ENCODE measurements around the gene ZSCAN5B. TPM values are rescaled to one million over a fixed set of nuclear protein-coding genes. Genes with fewer than 3 reads are reported as not detected.

ZSCAN5B gene
- total RNA-seq, 4 donors from 2014 or later, result not detected

DNA sequence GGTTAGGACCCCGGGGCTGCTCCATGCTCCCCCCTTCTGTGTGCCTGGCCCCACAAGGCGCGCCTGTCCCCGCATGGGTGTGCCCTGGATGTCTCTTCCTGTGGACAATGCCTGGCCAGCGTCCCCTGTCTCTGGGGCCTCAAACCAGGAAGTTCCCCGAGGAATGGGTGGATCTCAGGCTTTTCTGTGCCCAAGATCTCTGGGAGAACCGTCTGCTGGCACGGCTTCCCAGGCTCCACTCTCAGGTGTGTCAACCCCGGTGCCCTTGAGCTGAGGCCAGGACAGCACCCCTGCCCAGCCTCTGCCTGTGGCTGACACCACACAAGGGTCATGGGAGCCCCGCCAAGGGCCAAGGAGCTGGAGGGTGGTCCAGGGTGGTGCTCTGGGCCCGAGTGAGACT lies 40.8 kb downstream of the ZSCAN5B start:
- in situ Hi-C loops (cut with MboI; ENCODE audit: low sequenced_read_pairs in 4 of 4), result no loop called here
- intact Hi-C loops (cut with DNase I; ENCODE audit: low total_unique reads), result no loop called here
- Histone ChIP-seq H3K9me3 (no peaks in the 10 kb centered on the region), H3K27me3 (no peaks in the 10 kb centered on the region), H3K4me3 (no peak overlapping the region), H3K27ac (peak overlapping the region; percentile 44 to 65 (median 55)), H3K36me3 (peaks cover 0 to 32% of the 10 kb centered on the region in 2 donors), H3K4me1 (peaks cover 7 to 12% of the 10 kb centered on the region in 2 donors)
- no peak for TF ChIP-seq POLR2A (IDR thresholded peaks at IDR 0.05)
- TF ChIP-seq, protein P1, sequence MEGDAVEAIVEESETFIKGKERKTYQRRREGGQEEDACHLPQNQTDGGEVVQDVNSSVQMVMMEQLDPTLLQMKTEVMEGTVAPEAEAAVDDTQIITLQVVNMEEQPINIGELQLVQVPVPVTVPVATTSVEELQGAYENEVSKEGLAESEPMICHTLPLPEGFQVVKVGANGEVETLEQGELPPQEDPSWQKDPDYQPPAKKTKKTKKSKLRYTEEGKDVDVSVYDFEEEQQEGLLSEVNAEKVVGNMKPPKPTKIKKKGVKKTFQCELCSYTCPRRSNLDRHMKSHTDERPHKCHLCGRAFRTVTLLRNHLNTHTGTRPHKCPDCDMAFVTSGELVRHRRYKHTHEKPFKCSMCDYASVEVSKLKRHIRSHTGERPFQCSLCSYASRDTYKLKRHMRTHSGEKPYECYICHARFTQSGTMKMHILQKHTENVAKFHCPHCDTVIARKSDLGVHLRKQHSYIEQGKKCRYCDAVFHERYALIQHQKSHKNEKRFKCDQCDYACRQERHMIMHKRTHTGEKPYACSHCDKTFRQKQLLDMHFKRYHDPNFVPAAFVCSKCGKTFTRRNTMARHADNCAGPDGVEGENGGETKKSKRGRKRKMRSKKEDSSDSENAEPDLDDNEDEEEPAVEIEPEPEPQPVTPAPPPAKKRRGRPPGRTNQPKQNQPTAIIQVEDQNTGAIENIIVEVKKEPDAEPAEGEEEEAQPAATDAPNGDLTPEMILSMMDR (IDR thresholded peaks at IDR 0.05 in 4 of 5, conservative IDR thresholded peaks at IDR 0.05 in 1 of 5), result no peak
- DNase-seq (no peak), ATAC-seq (peak in 1 of 2 donors; percentile 46)

DNA sequence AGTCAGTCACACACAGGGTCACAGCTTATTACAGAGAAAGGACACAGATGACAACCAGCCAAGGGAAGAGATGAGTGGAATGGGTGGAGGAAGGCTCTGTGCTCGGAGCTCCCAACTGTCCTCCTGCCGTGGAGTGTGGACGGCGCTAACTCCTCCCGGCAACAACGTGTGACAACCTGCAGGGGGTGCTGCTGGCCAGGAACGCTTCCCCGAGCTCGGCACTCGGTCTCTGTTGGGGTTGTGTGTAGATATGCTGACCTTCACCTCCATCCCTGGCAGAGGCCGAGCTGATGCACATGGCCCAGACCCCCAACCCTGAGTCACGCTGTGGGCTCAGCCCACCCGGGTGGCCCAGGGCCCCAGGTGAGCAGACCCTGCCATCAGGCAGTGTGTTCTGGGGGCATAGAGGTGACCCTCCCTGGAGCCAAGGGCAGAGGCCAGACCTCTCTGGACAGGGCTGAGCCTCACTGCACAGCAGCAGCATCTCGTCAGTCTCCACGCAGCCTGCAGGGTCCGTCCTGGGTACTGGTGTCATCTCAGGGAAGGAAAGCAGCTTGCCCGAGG lies 42.4 kb downstream of the ZSCAN5B start:
- Histone ChIP-seq H3K9me3 (no peaks in the 10 kb centered on the region), H3K4me1 (peaks cover 11 to 16% of the 10 kb centered on the region in 2 donors), H3K4me3 (no peak overlapping the region), H3K36me3 (peaks cover 0 to 23% of the 10 kb centered on the region in 2 donors), H3K27me3 (no peaks in the 10 kb centered on the region), H3K27ac (no peak overlapping the region)
- no peak for TF ChIP-seq POLR2A (IDR thresholded peaks at IDR 0.05)
- TF ChIP-seq, protein P1 (IDR thresholded peaks at IDR 0.05 in 4 of 5, conservative IDR thresholded peaks at IDR 0.05 in 1 of 5), result peak in 2 of 5 experiments; percentile 25 to 37
- DNase-seq, result no peak
- ATAC-seq, result no peak
- in situ Hi-C loops (cut with MboI; ENCODE audit: low sequenced_read_pairs in 4 of 4), result no loop called here
- intact Hi-C loops (cut with DNase I; ENCODE audit: low total_unique reads), result no loop called here

DNA sequence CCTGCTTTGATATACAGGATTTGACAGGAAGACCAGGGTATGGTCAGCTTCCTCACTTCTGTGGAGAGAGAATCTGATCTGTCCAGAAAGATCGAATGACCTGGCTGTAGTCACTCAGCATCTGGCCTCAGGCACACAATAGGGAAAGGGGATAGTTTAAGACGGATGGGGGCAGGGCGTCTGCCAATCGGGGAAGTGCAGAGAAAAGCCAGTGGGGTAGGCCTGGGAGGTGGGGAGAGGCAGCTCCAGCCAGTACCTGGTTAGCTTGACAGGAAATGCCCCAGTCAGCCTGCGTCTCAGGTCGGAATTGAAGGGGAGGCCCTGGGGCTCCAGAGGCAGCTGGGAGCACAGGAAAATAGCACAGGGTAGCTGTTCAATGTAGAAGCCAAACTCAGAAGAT lies 44.1 kb downstream of the ZSCAN5B start:
- Histone ChIP-seq H3K36me3 (peaks cover 0 to 11% of the 10 kb centered on the region in 2 donors), H3K4me3 (no peak overlapping the region), H3K27me3 (no peaks in the 10 kb centered on the region), H3K4me1 (peaks cover 17 to 20% of the 10 kb centered on the region in 2 donors), H3K9me3 (no peaks in the 10 kb centered on the region), H3K27ac (peak overlapping the region; percentile 15 to 62 (median 25))
- DNase-seq, result no peak
- ATAC-seq, result peak in 1 of 2 donors; percentile 28
- no peak for TF ChIP-seq POLR2A (IDR thresholded peaks at IDR 0.05)
- TF ChIP-seq, protein P1 (IDR thresholded peaks at IDR 0.05 in 4 of 5, conservative IDR thresholded peaks at IDR 0.05 in 1 of 5), result no peak
- intact Hi-C loops (cut with DNase I; ENCODE audit: low total_unique reads), result no loop called here
- in situ Hi-C loops (cut with MboI; ENCODE audit: low sequenced_read_pairs in 4 of 4), result no loop called here

DNA sequence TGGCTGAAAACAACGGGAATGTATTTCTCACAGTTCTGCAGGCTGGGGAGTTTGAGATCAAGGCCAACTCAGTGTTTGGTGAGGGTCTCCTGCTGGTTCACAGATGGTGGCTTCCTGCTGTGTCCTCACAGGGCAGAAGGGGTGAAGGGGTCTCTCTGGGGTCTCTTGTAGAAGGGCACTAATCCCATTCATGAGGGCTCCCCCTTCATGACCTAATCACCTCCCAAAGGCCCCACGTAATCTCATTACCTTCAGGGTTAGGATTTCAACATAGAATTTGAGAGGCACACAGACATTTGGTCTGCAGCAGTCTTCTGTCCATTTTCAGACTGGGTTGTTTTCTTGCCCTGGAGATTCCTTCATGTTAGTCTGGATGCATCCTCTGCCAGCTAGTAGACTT lies 44.9 kb downstream of the ZSCAN5B start:
- DNase-seq (no peak), ATAC-seq (no peak)
- Histone ChIP-seq H3K4me1 (peaks cover 17 to 20% of the 10 kb centered on the region in 2 donors), H3K27ac (peak overlapping the region; percentile 15 to 62 (median 25)), H3K9me3 (no peaks in the 10 kb centered on the region), H3K36me3 (peaks cover 0 to 13% of the 10 kb centered on the region in 2 donors), H3K27me3 (no peaks in the 10 kb centered on the region), H3K4me3 (no peak overlapping the region)
- in situ Hi-C loops (cut with MboI; ENCODE audit: low sequenced_read_pairs in 4 of 4), result no loop called here
- TF ChIP-seq, protein P1 (IDR thresholded peaks at IDR 0.05 in 4 of 5, conservative IDR thresholded peaks at IDR 0.05 in 1 of 5), result no peak
- no peak for TF ChIP-seq POLR2A (IDR thresholded peaks at IDR 0.05)
- intact Hi-C loops (cut with DNase I; ENCODE audit: low total_unique reads), result no loop called here

All from gastrocnemius medialis (tissue), 4 donors.